ENCODE results near the gene KPNA4. TPM values are rescaled to one million over a fixed set of nuclear protein-coding genes. Genes with fewer than 3 reads are reported as not detected.
"Not testable (repeated sequence)": the region's sequence is repeated elsewhere in the genome, so short reads cannot be mapped to it uniquely, and the experiment has no call there.

Gene KPNA4
- total RNA-seq, 1 donor from 2014 or later, result 40.1 TPM

GRCh38 chr3:160452251-160452650 lies 113.1 kb downstream of the KPNA4 start:
- not testable (repeated sequence) for DNase-seq (ENCODE audit: low read depth)

GRCh38 chr3:160451602-160452001 lies 113.8 kb downstream of the KPNA4 start:
- DNase-seq (ENCODE audit: low read depth), result no peak

- DNase-seq (ENCODE audit: low read depth), result peak; percentile 76
Observed at GRCh38 chr3:160450846-160451245, 114.5 kb downstream of the KPNA4 start.

- DNase-seq (ENCODE audit: low read depth), result peak; percentile 93
Observed at GRCh38 chr3:160449636-160450598, 115.5 kb downstream of the KPNA4 start, which contains the start of gene TRIM59. TRIM59 (minus strand) TSS chr3:160449786; CDS start chr3:160439183, 10,603 bp downstream.

DNA sequence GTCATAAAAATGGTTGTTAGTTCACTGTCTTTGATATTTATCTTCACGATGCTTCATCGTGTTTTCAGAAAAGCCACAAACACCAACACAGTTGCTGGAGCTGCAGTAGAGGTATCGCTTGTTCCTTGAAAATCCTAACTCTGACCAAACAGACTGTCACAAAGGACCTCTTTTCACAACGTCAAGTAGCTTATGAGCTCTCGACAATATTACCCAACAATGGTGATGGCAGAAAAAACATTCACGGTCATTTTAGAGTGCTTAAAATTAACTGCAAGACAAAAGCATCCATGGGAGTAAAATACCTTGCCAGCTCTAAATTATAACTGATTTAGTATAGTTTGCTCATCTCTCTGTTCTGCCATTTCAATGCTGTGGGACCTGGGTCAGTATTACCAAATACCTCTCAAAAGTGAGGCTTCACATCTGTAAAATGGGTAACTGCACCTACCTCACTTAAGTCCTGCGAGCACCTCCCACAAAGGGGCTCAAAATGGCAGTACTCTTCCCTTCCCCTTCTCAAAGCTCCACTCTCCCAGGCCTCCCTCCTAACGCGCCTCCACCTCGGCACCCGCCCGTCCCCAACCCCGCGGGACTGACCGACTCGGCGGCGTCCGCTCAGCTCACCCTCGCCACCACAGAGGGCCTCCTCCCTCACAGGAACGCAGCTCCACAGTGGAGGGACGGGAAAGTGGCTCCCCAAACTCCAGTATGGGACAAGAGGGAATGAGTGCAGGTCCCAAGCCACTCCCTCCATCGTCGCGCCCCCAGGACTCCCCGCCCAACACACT lies 116.3 kb downstream of the KPNA4 start:
- peak; percentile 48 for DNase-seq (ENCODE audit: low read depth)

- peak; percentile 20 for DNase-seq (ENCODE audit: low read depth)
Observed at GRCh38 chr3:160447544-160447943, 117.8 kb downstream of the KPNA4 start.

DNA sequence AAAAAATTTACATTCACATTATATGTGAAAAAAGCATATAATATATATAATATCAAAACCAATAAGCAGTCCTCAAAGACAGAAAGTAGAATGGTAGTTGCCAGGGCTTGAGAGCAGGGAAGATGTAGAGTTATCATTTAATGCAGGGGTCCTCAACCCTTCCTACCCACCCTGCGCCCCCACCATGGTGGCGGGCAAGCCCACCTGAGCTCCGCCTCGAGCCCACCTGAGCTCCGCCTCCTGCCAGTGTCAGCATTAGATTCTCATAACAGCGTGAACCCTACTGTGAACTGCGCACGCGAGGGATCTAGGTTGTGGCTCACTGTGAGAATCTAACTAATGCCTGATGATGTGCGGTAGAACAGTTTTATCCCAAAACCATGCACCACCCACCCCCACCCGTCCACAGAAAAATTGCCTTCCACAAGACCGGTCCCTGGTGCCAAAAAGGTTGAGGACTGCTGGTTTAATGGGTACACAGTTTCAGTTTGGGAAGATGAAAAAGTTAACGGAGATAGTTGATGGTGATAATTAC lies 118.8 kb downstream of the KPNA4 start:
- DNase-seq (ENCODE audit: low read depth), result no peak

GRCh38 chr3:160445854-160446253 lies 119.5 kb downstream of the KPNA4 start:
- no peak for DNase-seq (ENCODE audit: low read depth)

Other genes with a start within 250 kb of the KPNA4 start
- gene IFT80, start 166.3 kb downstream of the KPNA4 start, total RNA-seq, result 25.0 and 40.9 TPM in 2 replicates
- 27.6 and 31.9 TPM in 2 replicates for gene SMC4, start 165.9 kb downstream of the KPNA4 start, total RNA-seq
- gene TRIM59, start 115.8 kb downstream of the KPNA4 start, total RNA-seq, result 7.9 and 8.0 TPM in 2 replicates
- not detected in 2 replicates for gene ARL14, start 111.6 kb upstream of the KPNA4 start, total RNA-seq
- 4.0 and 5.1 TPM in 2 replicates for gene PPM1L, start 190.7 kb upstream of the KPNA4 start, total RNA-seq

All from myocyte (in vitro differentiated cells).